SIG-M5 treated with dmso at 0.1 percent for 504 hours (cell line): ENCODE measurements around the gene PCDHB7.
"Not testable (repeated sequence)": the region's sequence is repeated elsewhere in the genome, so short reads cannot be mapped to it uniquely, and the experiment has no call there.

Source experiments
- DNase-seq: peaks from one replicate; lab custom pipeline; 2025; ENCODE audit not compliant: unreplicated experiment; lab: John Stamatoyannopoulos, UW

The PCDHB7 gene

DNA sequence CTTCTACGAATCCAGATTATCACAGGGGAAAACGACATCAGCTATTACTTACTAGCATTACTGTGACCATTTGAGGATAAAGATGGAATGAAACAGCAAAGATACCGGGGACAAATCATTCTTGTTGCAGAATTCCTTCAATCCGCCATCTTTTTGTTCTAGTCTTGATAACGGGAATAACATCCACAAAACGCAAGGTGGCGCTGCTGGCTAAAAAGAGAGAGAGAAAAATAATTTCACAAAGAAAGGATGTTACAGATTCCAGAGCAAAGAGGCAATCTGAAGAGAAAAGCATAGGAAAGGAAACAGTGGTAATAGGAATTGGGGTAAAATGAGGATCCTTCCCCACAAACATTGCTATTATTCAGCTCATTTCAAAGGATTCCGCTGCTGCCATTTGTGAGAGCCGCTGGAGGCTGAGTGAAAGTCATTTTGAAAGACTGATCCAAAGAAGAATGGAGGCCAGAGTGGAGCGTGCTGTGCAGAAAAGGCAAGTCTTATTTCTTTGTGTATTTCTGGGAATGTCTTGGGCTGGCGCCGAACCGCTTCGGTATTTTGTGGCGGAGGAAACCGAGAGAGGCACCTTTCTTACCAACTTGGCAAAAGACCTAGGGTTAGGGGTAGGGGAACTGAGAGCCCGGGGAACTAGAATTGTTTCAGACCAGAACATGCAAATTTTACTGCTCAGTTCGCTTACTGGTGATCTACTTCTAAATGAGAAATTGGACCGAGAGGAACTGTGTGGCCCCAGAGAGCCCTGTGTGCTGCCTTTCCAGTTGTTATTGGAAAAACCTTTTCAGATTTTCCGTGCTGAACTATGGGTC, at the start of gene PCDHB7:
Gene PCDHB7 (plus strand): TSS at position 264 of the 824 bp plus-strand sequence. CDS start 192 bp downstream, at position 456.
- DNase-seq, result no peak

DNA sequence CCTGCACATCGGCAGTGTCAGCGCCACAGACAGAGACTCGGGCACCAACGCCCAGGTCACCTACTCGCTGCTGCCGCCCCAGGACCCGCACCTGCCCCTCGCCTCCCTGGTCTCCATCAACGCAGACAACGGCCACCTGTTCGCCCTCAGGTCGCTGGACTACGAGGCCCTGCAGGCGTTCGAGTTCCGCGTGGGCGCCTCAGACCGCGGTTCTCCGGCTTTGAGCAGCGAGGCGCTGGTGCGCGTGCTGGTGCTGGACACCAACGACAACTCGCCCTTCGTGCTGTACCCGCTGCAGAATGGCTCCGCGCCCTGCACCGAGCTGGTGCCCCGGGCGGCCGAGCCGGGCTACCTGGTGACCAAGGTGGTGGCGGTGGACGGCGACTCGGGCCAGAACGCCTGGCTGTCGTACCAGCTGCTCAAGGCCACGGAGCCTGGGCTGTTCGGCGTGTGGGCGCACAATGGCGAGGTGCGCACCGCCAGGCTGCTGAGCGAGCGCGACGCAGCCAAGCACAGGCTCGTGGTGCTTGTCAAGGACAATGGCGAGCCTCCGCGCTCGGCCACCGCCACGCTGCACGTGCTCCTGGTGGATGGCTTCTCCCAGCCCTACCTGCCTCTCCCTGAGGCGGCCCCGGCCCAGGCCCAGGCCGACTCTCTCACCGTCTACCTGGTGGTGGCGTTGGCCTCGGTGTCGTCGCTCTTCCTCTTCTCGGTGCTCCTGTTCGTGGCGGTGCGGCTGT, 48.9 kb upstream of the PCDHB7 start:
- not testable (repeated sequence) for DNase-seq

DNA sequence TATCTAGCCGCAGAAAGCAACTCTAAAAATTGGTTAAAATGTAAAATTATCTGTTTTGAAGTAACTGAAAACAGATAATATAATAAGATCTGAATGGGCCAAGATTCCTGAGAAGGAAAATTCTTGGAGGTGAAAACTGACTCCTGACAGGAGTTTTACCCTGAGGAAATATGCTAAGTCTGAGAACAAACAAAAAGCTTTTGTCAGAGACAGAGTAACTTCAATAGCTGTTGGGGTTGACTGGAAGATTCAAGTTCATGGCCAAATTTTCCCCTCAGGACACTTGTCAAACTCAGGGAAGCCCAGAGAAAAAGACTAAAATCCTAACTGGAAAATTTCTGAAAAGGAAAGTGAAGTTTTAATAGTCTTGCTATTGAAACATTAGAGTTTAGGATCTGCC, 45.1 kb upstream of the PCDHB7 start:
- no peak for DNase-seq

DNA sequence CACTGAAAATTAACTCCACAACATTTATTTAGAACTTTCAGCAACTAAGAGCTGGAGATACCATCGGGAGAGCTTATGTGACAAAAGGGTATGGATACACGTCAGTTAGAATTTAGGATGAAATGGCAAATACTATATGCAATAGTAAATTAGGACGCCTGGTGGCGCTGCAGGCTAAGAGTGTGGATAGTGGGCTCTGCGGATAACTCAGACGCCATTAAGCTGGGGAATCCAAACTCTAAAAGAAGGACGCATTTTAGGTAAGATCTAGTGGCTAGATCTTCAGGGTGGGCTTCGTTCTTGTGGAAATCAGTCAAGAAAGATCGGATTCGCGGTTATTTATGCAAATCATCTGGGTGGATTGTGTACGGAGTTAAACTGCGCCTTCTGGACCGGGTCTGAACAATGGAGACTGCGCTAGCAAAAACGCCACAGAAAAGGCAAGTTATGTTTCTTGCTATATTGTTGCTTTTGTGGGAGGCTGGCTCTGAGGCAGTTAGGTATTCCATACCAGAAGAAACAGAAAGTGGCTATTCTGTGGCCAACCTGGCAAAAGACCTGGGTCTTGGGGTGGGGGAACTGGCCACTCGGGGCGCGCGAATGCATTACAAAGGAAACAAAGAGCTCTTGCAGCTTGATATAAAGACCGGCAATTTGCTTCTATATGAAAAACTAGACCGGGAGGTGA, 37.3 kb upstream of the PCDHB7 start, which contains the start of gene PCDHB5:
Gene PCDHB5 (plus strand): TSS at position 177 of the 688 bp plus-strand sequence. CDS start 229 bp downstream, at position 406.
- no peak for DNase-seq

DNA sequence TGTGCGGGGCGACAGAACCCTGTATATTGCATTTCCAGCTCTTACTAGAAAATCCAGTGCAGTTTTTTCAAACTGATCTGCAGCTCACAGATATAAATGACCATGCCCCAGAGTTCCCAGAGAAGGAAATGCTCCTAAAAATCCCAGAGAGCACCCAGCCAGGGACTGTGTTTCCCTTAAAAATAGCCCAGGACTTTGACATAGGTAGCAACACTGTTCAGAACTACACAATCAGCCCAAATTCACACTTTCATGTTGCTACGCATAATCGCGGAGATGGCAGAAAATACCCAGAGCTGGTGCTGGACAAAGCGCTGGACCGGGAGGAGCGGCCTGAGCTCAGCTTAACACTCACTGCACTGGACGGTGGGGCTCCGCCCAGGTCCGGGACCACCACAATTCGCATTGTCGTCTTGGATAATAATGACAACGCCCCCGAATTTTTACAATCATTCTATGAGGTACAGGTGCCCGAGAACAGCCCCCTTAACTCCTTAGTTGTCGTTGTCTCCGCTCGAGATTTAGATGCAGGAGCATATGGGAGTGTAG, 36.7 kb upstream of the PCDHB7 start:
- no peak for DNase-seq

DNA sequence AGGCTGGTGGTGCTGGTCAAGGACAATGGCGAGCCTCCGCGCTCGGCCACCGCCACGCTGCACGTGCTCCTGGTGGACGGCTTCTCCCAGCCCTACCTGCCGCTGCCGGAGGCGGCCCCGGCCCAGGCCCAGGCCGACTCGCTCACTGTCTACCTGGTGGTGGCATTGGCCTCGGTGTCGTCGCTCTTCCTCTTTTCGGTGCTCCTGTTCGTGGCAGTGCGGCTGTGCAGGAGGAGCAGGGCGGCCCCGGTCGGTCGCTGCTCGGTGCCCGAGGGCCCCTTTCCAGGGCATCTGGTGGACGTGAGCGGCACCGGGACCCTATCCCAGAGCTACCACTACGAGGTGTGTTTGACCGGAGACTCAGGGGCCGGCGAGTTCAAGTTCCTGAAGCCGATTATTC, 35.1 kb upstream of the PCDHB7 start:
- not testable (repeated sequence) for DNase-seq

DNA sequence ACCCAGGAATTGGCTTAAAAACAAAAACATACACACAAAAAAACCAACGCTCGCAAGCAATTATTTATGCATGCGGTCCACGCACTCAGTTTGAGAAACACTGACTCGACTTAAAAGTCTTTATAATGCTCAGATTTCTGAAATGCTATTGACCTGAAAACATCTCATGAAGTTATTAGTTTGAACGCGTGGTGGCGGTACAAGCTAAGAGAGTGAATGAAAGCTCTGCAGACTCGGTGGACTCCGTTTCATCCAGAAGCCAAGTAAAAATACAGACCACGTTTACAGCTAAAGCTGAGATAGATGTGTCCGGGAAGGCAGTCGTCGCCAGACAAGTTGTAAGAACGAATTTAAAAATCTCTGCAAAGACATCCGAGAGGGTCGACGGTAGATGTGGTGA, 22.6 kb upstream of the PCDHB7 start, which contains the start of gene PCDHB6:
Gene PCDHB6 (plus strand): TSS at position 246 of the 400 bp plus-strand sequence. CDS start 201 bp downstream, outside the sequence.
- no peak for DNase-seq

DNA sequence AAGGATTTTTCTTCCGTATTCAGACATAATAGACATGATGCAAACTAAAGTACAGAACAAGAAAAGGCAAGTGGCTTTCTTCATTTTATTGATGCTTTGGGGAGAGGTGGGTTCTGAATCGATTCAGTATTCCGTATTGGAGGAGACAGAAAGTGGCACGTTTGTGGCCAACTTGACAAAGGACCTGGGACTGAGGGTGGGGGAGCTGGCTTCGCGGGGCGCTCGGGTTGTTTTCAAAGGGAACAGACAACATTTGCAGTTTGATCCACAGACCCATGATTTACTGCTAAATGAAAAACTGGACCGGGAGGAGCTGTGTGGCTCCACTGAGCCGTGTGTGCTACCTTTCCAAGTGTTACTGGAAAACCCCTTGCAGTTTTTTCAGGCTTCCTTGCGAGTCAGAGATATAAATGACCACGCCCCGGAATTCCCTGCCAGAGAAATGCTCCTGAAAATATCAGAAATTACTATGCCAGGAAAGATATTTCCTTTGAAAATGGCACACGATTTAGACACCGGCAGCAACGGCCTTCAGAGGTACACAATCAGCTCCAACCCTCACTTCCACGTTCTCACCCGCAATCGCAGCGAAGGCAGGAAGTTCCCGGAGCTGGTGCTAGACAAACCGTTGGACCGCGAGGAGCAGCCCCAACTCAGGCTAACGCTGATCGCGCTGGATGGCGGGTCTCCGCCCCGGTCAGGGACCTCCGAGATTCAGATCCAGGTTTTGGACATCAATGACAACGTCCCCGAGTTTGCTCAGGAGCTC, 22.0 kb upstream of the PCDHB7 start:
- no peak for DNase-seq

DNA sequence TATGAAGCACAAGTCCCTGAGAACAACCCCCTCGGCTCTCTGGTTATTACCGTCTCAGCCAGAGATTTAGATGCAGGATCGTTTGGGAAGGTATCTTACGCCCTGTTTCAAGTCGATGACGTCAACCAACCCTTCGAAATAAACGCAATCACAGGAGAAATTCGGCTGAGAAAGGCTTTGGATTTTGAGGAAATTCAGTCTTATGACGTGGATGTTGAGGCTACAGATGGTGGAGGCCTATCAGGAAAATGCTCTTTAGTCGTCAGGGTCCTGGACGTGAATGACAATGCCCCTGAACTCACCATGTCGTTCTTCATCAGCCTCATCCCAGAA, 21.5 kb upstream of the PCDHB7 start:
- DNase-seq, result no peak

DNA sequence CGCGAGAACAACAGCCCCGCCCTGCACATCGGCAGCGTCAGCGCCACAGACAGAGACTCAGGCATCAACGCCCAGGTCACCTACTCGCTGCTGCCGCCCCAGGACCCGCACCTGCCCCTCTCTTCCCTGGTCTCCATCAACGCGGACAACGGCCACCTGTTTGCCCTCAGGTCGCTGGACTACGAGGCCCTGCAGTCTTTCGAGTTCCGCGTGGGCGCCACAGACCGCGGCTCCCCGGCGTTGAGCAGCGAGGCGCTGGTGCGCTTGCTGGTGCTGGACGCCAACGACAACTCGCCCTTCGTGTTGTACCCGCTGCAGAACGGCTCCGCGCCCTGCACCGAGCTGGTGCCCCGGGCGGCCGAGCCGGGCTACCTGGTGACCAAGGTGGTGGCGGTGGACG, 20.8 kb upstream of the PCDHB7 start:
- DNase-seq, result not testable (repeated sequence)

DNA sequence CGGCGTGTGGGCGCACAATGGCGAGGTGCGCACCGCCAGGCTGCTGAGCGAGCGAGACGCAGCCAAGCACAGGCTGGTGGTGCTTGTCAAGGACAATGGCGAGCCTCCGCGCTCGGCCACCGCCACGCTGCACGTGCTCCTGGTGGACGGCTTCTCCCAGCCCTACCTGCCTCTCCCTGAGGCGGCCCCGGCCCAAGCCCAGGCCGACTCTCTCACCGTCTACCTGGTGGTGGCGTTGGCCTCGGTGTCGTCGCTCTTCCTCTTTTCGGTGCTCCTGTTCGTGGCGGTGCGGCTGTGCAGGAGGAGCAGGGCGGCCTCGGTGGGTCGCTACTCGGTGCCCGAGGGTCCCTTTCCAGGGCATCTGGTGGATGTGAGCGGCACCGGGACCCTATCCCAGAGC, 20.3 kb upstream of the PCDHB7 start:
- DNase-seq, result not testable (repeated sequence)

DNA sequence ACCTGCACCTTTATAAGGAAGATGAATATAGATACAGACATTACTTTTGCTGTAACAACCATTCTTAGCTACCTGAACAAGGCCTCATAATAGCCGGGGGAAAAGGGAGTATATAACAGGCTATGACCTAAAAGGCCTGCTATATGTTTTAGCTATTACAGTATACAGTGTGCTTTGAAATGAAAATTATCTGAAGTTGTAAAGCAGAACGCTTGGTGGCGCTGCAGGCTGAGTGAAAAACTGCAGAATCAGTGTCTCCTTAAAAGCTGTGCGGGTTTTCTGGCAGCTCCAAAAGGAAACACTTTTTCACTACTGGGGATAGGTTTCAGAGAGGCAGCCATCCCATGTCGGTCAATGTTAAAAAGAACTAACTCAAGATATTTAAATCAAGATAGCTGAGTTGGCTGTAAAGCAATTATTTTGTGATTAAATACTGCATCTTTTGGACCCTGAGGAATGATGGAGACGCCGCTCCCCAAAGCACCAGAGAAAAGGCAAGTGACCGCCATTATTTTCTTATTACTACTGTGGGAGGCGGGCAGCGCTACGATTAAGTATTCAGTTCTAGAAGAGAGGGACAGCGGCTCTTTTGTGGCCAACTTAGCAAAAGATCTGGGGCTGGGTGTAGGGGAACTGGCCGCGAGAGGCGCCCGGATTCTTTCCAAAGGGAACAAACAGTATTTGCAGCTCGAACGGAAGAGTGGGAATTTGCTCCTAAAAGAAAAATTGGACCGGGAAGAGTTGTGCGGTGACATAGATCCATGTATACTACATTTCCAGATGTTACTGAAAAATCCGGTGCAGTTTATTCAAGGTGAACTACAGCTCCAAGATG, 16.7 kb upstream of the PCDHB7 start:
- DNase-seq, result no peak

DNA sequence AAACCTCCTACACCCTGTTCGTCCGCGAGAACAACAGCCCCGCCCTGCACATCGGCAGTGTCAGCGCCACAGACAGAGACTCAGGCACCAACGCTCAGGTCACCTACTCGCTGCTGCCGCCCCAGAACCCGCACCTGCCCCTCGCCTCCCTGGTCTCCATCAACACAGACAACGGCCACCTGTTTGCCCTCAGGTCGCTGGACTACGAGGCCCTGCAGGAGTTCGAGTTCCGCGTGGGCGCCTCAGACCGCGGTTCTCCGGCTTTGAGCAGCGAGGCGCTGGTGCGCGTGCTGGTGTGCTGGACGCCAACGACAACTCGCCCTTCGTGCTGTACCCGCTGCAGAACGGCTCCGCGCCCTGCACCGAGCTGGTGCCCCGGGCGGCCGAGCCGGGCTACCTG, 15.1 kb upstream of the PCDHB7 start:
- not testable (repeated sequence) for DNase-seq

DNA sequence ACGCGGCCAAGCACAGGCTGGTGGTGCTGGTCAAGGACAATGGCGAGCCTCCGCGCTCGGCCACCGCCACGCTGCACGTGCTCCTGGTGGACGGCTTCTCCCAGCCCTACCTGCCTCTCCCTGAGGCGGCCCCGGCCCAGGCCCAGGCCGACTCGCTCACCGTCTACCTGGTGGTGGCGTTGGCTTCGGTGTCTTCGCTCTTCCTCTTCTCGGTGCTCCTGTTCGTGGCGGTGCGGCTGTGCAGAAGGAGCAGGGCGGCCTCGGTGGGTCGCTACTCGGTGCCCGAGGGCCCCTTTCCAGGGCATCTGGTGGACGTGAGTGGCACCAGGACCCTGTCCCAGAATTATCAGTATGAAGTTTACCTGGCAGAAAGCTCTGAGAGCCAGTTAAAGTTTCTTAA, 14.5 kb upstream of the PCDHB7 start:
- DNase-seq, result not testable (repeated sequence)

DNA sequence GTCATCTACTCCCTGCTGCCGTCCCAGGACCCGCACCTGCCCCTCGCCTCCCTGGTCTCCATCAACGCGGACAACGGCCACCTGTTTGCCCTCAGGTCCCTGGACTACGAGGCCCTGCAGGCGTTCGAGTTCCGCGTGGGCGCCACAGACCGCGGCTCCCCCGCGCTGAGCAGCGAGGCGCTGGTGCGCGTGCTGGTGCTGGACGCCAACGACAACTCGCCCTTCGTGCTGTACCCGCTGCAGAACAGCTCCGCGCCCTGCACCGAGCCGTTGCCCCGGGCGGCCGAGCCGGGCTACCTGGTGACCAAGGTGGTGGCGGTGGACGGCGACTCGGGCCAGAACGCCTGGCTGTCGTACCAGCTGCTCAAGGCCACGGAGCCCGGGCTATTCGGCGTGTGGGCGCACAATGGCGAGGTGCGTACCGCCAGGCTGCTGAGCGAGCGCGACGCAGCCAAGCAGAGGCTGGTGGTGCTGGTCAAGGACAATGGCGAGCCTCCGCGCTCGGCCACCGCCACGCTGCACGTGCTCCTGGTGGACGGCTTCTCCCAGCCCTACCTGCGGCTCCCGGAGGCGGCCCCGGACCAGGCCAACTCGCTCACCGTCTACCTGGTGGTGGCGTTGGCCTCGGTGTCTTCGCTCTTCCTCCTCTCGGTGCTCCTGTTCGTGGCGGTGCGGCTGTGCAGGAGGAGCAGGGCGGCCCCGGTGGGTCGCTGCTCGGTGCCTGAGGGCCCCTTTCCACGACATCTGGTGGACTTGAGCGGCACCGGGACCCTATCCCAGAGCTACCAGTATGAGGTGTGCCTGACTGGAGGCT, 2.1 kb downstream of the PCDHB7 start:
- not testable (repeated sequence) for DNase-seq

DNA sequence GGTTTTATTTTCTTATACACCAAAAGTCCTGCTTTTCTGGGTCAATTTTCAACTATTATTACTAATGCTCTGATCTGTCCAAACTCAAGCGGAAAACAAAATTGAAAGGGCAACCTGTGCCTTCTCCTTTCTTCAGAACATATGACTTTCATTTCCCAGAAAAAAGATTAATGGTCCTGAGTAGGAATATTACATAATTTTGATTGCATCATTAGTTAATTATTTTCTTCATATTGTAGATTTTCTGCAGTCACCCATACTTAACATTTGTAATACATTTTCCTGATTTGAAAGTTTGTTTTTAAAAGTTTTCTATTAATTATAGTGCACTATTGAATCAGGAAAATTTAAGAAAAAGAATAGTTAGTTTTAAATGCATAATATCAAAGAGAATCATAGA, 3.5 kb downstream of the PCDHB7 start:
- DNase-seq, result no peak

DNA sequence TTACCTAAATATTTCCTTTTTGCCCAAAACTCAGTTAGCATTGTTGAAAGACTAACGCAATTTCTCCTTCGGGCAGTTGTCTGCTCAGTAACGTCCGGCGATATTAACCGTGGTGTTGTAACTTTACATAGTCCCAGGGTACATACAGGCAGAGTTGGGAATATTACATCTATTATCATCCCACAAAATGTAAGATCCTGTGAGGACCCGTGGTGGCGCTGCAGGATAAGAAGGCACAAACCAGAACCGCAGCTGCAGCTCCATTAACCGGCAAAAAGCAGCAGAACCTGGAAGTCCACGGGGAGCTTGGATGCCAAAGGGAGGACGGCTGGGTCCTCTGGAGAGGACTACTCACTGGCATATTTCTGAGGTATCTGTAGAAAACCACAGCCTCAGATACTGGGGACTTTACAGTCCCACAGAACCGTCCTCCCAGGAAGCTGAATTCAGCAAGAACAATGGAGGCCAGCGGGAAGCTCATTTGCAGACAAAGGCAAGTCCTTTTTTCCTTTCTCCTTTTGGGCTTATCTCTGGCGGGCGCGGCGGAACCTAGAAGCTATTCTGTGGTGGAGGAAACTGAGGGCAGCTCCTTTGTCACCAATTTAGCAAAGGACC, 5.2 kb downstream of the PCDHB7 start, which contains the start of gene PCDHB8:
Gene PCDHB8 (plus strand): TSS at position 214 of the 615 bp plus-strand sequence. CDS start 245 bp downstream, at position 459.
- not testable (repeated sequence) for DNase-seq

DNA sequence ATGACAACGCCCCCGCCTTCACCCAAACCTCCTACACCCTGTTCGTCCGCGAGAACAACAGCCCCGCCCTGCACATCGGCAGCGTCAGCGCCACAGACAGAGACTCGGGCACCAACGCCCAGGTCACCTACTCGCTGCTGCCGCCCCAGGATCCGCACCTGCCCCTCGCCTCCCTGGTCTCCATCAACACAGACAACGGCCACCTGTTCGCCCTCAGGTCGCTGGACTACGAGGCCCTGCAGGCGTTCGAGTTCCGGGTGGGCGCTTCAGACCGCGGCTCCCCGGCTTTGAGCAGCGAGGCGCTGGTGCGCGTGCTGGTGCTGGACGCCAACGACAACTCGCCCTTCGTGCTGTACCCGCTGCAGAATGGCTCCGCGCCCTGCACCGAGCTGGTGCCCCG, 6.9 kb downstream of the PCDHB7 start:
- not testable (repeated sequence) for DNase-seq
